Measurements from ENCODE around the gene LIPT1.
"Not testable (repeated sequence)": the region's sequence is repeated elsewhere in the genome, so short reads cannot be mapped to it uniquely, and the experiment has no call there.

Gene LIPT1

DNA sequence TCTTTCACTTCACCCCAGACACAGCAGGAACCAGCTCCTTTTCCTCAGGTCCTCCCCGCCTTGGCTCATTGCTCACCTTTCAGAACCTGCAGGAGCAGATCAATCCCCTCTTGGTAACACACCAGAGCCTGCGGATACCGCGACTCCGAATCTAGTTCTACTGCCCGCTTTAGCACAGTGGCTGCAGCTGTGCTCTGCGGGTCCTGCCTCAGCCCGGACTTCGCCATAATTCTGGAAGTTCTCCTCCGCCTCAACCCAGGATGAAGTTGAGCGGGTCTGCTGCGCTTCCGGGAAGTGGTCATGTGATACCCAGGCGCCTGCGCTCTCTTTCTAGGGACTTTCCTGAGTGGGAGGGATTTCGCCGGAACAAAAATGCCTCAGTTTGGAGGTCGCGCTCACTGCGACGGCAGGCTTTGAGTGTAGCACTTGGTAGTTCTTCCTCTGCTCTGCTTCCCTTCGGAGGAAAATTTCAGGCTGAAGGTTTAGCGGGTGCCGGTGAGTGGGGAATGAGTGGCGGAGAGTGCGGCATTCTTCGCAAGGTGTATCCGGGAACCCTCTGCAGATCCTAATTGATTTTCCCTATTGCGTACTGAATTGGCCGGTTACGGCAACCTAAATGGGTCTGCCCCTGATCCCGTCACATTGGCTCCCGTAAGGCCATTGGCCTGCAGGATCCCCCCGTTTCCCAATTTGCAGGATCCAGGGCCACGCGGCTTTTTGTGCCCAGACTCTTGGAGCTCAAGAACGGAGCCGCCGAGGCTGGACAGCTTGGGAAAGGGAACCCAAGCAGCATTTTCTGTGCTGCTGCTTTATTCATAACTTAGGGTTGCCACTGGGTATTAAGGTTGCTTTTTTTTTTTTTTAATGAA lies 26.2 kb downstream of the LIPT1 start, which contains the start of the genes MITD1 and MRPL30:
TSS of gene MITD1 (minus strand) at position 304 of the 869 bp plus-strand sequence. CDS start at position 227, 77 bp downstream.
TSS of gene MRPL30 (plus strand) at position 430 of the 869 bp plus-strand sequence. CDS start 5,020 bp downstream, outside the sequence.
- DNase-seq, result peak; percentile 97

GRCh38 chr2:99181624-99182000 lies 26.8 kb downstream of the LIPT1 start:
- DNase-seq, result no peak

GRCh38 chr2:99183025-99183424 lies 28.3 kb downstream of the LIPT1 start:
- DNase-seq, result no peak

DNA sequence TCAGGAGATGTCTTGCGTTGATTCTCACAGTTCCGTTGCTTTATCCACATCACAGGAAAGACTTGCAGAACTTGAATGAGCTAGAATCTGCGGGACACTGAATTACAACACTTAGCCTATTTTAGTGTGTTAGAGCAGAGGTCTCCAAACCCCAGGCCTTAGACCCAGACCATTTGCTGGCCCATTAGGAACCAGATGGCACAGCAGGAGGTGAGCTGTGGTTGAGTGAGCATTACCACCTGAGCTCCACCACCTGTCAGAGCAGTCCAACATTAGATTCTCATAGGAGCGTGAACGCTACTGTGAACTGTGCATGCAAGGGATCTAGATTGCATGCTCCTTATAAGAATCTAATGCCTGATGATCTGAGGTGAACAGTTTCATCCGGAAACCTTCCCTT lies 30.0 kb downstream of the LIPT1 start:
- no peak for DNase-seq

DNA sequence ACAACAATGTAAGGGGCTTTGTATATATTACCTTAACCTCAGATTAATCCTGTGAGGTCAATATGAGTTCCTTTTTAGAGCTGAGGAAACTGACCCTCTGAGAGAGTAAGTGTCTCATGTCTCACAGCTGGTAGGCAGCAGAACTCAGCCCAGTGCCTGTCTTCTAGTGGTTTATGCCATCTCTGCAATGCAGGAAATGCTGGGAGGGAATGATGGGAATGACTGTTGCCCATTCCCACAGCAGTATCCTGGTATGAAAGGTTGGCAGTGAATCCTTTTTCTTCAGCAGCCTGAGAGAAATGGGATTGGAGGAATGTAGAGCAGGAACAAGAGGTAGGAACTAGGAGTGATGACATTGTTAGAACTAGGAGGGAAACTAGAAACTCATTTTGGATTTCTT lies 32.2 kb downstream of the LIPT1 start:
- DNase-seq, result no peak

- no peak for DNase-seq
Measured at GRCh38 chr2:99188357-99188756, 33.6 kb downstream of the LIPT1 start.

GRCh38 chr2:99190548-99190947 lies 35.8 kb downstream of the LIPT1 start:
- no peak for DNase-seq

DNA sequence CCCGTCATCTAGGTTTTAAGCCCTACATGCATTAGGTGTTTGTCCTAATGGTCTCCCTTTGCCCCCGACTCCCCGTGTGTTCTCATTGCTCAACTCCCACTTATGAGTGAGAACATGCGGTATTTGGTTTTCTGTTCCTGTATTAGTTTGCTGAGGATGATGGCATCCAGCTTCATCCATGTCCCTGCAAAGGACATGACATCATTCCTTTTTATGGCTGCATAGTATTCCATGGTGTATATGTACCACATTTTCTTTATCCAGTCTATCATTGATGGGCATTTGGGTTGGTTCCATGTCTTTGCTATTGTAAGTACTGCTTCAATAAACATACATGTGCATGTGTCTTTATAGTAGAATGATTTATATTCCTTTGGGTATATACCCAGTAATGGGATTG lies 37.6 kb downstream of the LIPT1 start:
- not testable (repeated sequence) for DNase-seq

- DNase-seq, result peak; percentile 83
Measured at GRCh38 chr2:99198103-99198841, 43.5 kb downstream of the LIPT1 start.

DNA sequence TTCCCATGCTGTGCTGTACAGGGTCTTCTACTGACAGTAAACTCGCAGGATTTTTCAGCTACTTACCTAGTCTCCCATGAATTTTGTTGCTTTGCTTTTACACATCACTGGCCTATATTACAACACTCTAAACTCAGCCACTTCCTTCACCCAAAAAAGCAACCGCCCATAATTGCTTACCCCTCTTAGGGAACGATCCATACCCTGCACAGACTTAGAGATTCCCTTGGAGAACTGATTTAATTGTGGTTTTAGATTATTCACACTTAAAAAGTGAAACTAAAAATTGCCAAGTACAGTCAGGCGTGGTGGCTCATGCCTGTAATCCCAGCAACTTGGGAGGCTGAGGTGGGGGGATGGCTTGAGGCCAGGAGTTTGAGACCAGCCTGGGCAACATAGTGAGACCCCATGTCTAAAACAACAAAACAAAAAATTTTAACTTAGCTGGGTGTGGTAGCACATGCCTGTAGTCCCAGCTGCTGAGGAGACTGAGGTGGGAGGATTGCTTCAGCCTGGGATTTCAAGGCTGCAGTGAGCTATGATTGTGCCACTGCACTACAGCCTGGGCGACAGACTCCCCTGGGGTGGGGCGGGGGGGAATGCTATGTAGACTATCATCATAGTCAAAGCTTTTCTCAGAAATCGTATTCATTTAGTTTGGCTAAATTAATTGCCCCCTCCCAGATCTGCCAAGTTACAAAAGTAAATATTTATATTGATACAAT lies 45.5 kb downstream of the LIPT1 start:
- DNase-seq, result no peak

DNA sequence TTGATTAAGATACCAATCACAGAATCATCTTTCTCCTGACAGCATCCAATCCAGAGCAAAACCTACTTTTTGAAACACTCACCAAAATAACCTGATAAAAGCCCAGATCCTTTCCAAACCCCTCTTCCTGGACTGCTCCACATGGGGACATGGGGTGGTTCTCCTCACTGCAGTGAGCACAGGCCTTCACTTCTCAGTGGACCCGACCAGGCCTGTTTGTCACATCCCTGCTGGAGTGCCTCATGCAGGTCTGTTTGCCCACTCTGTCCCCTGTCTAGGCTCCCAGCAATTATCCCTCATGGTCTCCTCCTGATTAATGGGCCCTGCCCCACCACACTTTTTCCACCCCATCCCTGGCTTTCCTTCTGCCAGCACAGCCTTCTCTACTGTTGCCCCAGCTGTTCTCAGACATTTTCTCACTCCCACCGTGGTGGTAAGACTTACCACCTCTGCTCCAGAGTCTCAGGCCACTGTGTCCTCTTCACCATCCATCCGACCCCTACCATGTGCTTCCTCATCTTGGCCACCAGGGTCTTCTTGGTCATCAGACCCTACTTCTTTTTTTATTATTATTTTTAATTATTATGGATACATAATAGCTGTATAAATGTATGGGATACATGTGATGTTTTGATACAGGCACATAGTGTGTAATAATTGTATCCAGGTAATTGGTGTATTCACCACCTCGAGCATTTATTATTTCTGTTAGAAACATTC lies 47.4 kb downstream of the LIPT1 start:
- DNase-seq, result no peak

DNA sequence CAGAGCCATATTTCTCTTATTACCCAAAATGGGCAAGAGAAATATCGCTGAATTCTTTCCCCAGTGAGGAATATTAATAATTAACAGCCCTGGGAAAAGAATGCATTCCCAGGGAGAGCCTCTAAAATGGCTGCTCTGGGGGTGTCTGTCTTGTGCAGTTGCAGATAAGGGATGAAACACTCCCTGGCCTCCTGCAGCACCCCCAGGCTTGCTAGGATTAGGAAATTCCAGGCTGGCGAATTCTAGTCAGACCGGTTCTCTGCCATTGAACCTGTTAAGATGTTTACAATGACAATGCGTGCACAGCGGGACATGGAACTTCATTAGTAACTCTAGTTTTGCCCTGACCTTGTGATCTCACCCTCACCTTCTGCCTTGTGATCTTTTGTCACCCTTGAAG lies 50.7 kb downstream of the LIPT1 start:
- no peak for DNase-seq

Measured in islet precursor cell (in vitro differentiated cells).